HCT116 (cell line): Measurements from ENCODE around the gene TDRD7.

Experiments used
- CEBPB ChIP-seq: IDR thresholded peaks from 2 replicates; pipeline ENCODE4 v1.6.1; 2012; ENCODE audit warnings: low read depth
- CTCF ChIP-seq, 3 experiments: fragments of 200-600 bp in 1 of 3; sonication (generic) in 1 of 3; IDR thresholded peaks in 2 of 3; conservative IDR thresholded peaks in 1 of 3; 2 replicates each; pipeline ENCODE4 v1.5.1; 2012 to 2017; ENCODE audit warnings: low read depth in 2 of 3, low read length in 2 of 3, antibody characterized with exemption in 1 of 3, borderline replicate concordance in 1 of 3, control low read depth in 1 of 3, mild to moderate bottlenecking in 1 of 3, mixed read lengths in 1 of 3, mixed run types in 1 of 3, moderate library complexity in 1 of 3; ENCODE audit not compliant: insufficient read depth in 1 of 3
- EGR1 ChIP-seq: IDR thresholded peaks from 2 replicates; pipeline ENCODE4 v1.6.1; 2012; ENCODE audit warnings: low read depth
- POLR2A ChIP-seq: IDR thresholded peaks from 2 replicates; pipeline ENCODE4 v1.7.0; 2011; ENCODE audit warnings: borderline replicate concordance; ENCODE audit not compliant: insufficient read depth, insufficient read length; ENCODE audit errors: extremely low read depth
- POLR2AphosphoS5 ChIP-seq: IDR thresholded peaks from 2 replicates; pipeline ENCODE4 v1.6.1; 2011; ENCODE audit warnings: mild to moderate bottlenecking, low read depth, low read length, moderate library complexity
- RAD21 ChIP-seq: IDR thresholded peaks from 2 replicates; pipeline ENCODE4 v1.6.1; 2012; ENCODE audit warnings: low read depth, mild to moderate bottlenecking
- REST ChIP-seq: IDR thresholded peaks from 2 replicates; pipeline ENCODE4 v1.6.1; 2012; ENCODE audit warnings: low read depth
- SIN3A ChIP-seq: IDR thresholded peaks from 2 replicates; pipeline ENCODE4 v1.6.1; 2012; ENCODE audit warnings: low read depth
- TCF7L2 ChIP-seq: IDR thresholded peaks from 2 replicates; pipeline ENCODE4 v1.7.0; 2011; ENCODE audit warnings: borderline replicate concordance, inconsistent platforms; ENCODE audit not compliant: insufficient read depth, insufficient read length; ENCODE audit errors: extremely low read depth

GRCh38 chr9:97484134-97484533 is 72.2 kb downstream of the TDRD7 start:
- no peak for TF ChIP-seq CTCF (IDR thresholded peaks at IDR 0.05 in 2 of 3, conservative IDR thresholded peaks at IDR 0.05 in 1 of 3; ENCODE audit: borderline replicate concordance in 1 of 3, insufficient read depth in 1 of 3, low read depth in 2 of 3, low read length in 2 of 3)
- no peak for TF ChIP-seq CEBPB
- no peak for TF ChIP-seq POLR2AphosphoS5
- TF ChIP-seq EGR1 = no peak
- no peak for TF ChIP-seq POLR2A
- TF ChIP-seq SIN3A = no peak
- TF ChIP-seq RAD21 = no peak
- no peak for TF ChIP-seq TCF7L2
- TF ChIP-seq REST = no peak
